PFSK-1 (cell line): ENCODE measurements around the gene CDC40.

Source experiments
- POLR2AphosphoS5 ChIP-seq: IDR thresholded peaks from 2 replicates; pipeline ENCODE4 v1.6.1; 2012; ENCODE audit warnings: low read depth, mild to moderate bottlenecking, control low read depth, low read length, moderate library complexity
- TAF1 ChIP-seq: IDR thresholded peaks from 2 replicates; pipeline ENCODE4 v1.6.1; 2012; ENCODE audit warnings: low read length, control low read depth, borderline replicate concordance; ENCODE audit not compliant: insufficient read depth
- TF ChIP-seq, protein P1 (sequence below), 2 experiments: IDR thresholded peaks; 2 replicates each; pipeline versions ENCODE4 v1.6.1 to v1.8.0; 2011 to 2012; ENCODE audit warnings: low read depth in 2 of 2, low read length in 2 of 2, control low read depth in 1 of 2, inconsistent platforms in 1 of 2, mild to moderate bottlenecking in 1 of 2, moderate library complexity in 1 of 2; ENCODE audit not compliant: insufficient read depth in 1 of 2

DNA sequence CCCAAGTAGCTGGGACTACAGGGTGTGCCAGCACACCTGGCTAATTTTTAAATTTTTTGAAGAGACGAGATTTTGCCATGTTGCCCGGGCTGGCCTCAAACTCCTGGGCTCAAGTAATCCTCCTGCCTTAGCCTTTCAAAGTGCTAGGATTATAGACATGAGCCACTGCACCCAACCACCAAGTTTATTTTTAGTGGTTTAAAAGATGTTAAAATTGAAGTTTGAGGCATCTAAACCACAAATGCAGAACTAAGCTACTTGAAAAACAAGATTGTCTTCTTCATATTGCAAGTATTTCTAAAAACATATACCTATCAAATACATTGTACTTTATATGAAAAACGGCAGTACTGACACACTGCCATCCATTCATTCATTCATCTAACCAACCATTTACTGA is 32.4 kb upstream of the CDC40 start:
- TF ChIP-seq, protein P1, sequence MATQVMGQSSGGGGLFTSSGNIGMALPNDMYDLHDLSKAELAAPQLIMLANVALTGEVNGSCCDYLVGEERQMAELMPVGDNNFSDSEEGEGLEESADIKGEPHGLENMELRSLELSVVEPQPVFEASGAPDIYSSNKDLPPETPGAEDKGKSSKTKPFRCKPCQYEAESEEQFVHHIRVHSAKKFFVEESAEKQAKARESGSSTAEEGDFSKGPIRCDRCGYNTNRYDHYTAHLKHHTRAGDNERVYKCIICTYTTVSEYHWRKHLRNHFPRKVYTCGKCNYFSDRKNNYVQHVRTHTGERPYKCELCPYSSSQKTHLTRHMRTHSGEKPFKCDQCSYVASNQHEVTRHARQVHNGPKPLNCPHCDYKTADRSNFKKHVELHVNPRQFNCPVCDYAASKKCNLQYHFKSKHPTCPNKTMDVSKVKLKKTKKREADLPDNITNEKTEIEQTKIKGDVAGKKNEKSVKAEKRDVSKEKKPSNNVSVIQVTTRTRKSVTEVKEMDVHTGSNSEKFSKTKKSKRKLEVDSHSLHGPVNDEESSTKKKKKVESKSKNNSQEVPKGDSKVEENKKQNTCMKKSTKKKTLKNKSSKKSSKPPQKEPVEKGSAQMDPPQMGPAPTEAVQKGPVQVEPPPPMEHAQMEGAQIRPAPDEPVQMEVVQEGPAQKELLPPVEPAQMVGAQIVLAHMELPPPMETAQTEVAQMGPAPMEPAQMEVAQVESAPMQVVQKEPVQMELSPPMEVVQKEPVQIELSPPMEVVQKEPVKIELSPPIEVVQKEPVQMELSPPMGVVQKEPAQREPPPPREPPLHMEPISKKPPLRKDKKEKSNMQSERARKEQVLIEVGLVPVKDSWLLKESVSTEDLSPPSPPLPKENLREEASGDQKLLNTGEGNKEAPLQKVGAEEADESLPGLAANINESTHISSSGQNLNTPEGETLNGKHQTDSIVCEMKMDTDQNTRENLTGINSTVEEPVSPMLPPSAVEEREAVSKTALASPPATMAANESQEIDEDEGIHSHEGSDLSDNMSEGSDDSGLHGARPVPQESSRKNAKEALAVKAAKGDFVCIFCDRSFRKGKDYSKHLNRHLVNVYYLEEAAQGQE (IDR thresholded peaks at IDR 0.05; ENCODE audit: insufficient read depth in 1 of 2, low read depth in 2 of 2, low read length in 2 of 2): no peak
- no peak for TF ChIP-seq TAF1
- no peak for TF ChIP-seq POLR2AphosphoS5
